Kidney (tissue), 14 donors: ENCODE measurements around the gene ACVR1B. TPM values are rescaled to one million over a fixed set of nuclear protein-coding genes. Genes with fewer than 3 reads are reported as not detected.
A peak's percentile ranks its signal among the peaks of the same experiment; 100 is the strongest.

Source experiments
- DNase-seq, 5 donors: peaks; one replicate each; pipeline ENCODE4 v3.0.0-alpha.2; 2013 to 2020
- FAIRE-seq: peaks from 2 replicates; lab custom pipeline; 2012; peaks lifted over from hg19 to GRCh38; lab: Jason Lieb, UNC
- H3K27ac ChIP-seq, 2 donors: one replicate each; pipeline ENCODE4 v1.7.0; 2013; ENCODE audit warnings: low read depth in 2 of 2, low read length in 2 of 2, inconsistent platforms in 1 of 2
- H3K27me3 ChIP-seq: one replicate; pipeline ENCODE4 v1.7.1; 2013; ENCODE audit warnings: low read length, inconsistent platforms; ENCODE audit not compliant: control insufficient read depth, insufficient read depth
- H3K36me3 ChIP-seq, 3 donors: one replicate each; pipeline versions ENCODE4 v1.7.0 to v1.7.1; 2013; ENCODE audit warnings: low read length in 3 of 3, control low read depth in 1 of 3, inconsistent platforms in 1 of 3; ENCODE audit not compliant: insufficient read depth in 3 of 3, control insufficient read depth in 2 of 3
- H3K4me1 ChIP-seq, 3 donors: one replicate each; pipeline versions ENCODE4 v1.7.0 to v1.7.1; 2013; ENCODE audit warnings: low read length in 3 of 3, inconsistent platforms in 1 of 3, low read depth in 1 of 3; ENCODE audit not compliant: control insufficient read depth in 2 of 3, insufficient read depth in 2 of 3
- H3K4me3 ChIP-seq, 3 donors: one replicate each; pipeline versions ENCODE4 v1.7.0 to v1.8.1; 2013; ENCODE audit warnings: low read length in 3 of 3, control low read depth in 1 of 3, inconsistent platforms in 1 of 3
- H3K9ac ChIP-seq, 3 donors: one replicate each; pipeline versions ENCODE4 v1.7.0 to v1.7.1; 2013; ENCODE audit warnings: low read length in 3 of 3, control low read depth in 1 of 3, inconsistent platforms in 1 of 3
- H3K9me3 ChIP-seq, 3 donors: one replicate each; pipeline versions ENCODE4 v1.7.0 to v1.7.1; 2013; ENCODE audit warnings: low read length in 3 of 3, control low read depth in 1 of 3, inconsistent platforms in 1 of 3; ENCODE audit not compliant: control insufficient read depth in 2 of 3, insufficient read depth in 1 of 3
- intact Hi-C: fragments of 100-400 bp; cut with DNase I; formaldehyde crosslinking; loops from one replicate; pipeline ENCODE4 v1.11.1; 2022
- polyA plus RNA-seq: library from polyadenylated mRNA; stranded (reverse); fragments of 350-450 nt; fragmentation: Illumina TruSeq; extraction: RNeasy Lipid Tissue Mini Kit (QIAGEN cat#74804); gene quantifications from one replicate; pipeline ENCODE4 v1.2.3, GENCODE V29; 2014; ENCODE audit warnings: low read depth, low replicate concordance; ENCODE audit not compliant: insufficient read depth
- total RNA-seq: library from RNA; stranded (reverse); fragmentation: NEBNext Ultra II Directional; extraction: Animal tissue kit (Norgen Biotek cat#: 25700); gene quantifications from one replicate; pipeline ENCODE4 v1.2.1, GENCODE V29; 2021
- TF ChIP-seq, protein P1 (sequence below): IDR thresholded peaks from 3 replicates; pipeline ENCODE4 v1.5.1; 2012; ENCODE audit warnings: mild to moderate bottlenecking, moderate library complexity, borderline replicate concordance; ENCODE audit not compliant: insufficient read depth; ENCODE audit errors: extremely low read depth
- donor health status: control.
- donor health status: control.
- donor health status: control.
- donor health status: control.
- donor health status: control.
- donor health status: DM: yes; HTN: yes; CAD: no.
- donor health status: Normal renal cell carcinoma (clear cell type).

The ACVR1B gene
- total and polyA plus RNA-seq, 2 donors from 2014 or later: 30.6 to 95.5 TPM

DNA sequence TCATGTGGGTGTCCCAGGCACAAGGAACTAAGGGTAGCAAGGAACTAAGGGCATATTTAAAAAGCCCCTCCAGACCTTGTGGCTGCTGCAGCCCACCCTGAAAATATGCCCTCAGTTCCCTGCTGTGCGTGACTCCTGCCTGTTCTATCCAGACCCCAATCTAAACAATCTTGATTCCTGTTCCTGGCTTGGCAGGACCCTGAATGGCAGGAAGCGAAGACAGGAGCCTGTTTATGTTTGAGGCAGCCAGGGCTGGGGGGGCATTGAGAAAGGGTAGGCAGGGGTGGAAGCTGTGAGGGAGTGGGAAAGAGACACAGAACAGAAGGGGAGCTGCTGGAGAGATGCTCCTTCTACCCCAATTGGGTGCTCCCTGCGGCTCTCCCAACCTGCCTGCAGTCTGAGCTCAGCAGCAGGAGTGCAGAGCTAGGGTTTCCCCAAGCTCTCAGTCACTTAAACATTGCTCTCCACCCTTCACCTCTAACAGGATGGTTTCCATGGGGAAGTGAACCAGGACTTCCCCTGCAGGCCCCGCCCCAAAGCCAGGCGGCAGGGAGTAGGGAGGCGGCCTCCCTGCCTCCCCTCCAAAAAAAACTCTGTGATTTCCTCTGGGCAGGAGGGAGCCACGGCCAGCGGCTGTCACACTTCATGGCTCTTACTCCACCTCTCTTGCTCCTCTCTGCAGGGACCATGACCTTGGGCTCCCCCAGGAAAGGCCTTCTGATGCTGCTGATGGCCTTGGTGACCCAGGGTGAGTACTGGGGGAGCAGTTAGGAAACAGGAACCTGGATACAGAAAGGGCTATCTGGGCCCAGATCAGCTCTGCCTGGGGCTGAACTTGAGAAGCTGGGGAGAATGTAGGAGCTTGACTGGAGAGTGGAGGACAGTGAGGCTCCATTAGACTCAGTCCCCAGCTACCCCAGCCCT, 39.4 kb upstream of the ACVR1B start:
- H3K4me1 ChIP-seq: peaks cover 3 to 20% (median 10%) of the 10 kb centered on the region in 3 donors
- no peaks in the 10 kb centered on the region for H3K27me3 ChIP-seq
- no peak for FAIRE-seq
- intact Hi-C loops: no loop called here
- peak in 3 of 5 donors; percentile 54 to 78 (median 72) for DNase-seq
- peak overlapping the region; percentile 48 to 63 for H3K27ac ChIP-seq
- H3K4me3 ChIP-seq: peak overlapping the region in 1 of 3 donors; percentile 41
- TF ChIP-seq, protein P1, sequence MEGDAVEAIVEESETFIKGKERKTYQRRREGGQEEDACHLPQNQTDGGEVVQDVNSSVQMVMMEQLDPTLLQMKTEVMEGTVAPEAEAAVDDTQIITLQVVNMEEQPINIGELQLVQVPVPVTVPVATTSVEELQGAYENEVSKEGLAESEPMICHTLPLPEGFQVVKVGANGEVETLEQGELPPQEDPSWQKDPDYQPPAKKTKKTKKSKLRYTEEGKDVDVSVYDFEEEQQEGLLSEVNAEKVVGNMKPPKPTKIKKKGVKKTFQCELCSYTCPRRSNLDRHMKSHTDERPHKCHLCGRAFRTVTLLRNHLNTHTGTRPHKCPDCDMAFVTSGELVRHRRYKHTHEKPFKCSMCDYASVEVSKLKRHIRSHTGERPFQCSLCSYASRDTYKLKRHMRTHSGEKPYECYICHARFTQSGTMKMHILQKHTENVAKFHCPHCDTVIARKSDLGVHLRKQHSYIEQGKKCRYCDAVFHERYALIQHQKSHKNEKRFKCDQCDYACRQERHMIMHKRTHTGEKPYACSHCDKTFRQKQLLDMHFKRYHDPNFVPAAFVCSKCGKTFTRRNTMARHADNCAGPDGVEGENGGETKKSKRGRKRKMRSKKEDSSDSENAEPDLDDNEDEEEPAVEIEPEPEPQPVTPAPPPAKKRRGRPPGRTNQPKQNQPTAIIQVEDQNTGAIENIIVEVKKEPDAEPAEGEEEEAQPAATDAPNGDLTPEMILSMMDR: no peak
- no peaks in the 10 kb centered on the region for H3K9me3 ChIP-seq
- no peak overlapping the region for H3K9ac ChIP-seq
- H3K36me3 ChIP-seq: peaks cover 0 to 5% (median 0%) of the 10 kb centered on the region in 3 donors

DNA sequence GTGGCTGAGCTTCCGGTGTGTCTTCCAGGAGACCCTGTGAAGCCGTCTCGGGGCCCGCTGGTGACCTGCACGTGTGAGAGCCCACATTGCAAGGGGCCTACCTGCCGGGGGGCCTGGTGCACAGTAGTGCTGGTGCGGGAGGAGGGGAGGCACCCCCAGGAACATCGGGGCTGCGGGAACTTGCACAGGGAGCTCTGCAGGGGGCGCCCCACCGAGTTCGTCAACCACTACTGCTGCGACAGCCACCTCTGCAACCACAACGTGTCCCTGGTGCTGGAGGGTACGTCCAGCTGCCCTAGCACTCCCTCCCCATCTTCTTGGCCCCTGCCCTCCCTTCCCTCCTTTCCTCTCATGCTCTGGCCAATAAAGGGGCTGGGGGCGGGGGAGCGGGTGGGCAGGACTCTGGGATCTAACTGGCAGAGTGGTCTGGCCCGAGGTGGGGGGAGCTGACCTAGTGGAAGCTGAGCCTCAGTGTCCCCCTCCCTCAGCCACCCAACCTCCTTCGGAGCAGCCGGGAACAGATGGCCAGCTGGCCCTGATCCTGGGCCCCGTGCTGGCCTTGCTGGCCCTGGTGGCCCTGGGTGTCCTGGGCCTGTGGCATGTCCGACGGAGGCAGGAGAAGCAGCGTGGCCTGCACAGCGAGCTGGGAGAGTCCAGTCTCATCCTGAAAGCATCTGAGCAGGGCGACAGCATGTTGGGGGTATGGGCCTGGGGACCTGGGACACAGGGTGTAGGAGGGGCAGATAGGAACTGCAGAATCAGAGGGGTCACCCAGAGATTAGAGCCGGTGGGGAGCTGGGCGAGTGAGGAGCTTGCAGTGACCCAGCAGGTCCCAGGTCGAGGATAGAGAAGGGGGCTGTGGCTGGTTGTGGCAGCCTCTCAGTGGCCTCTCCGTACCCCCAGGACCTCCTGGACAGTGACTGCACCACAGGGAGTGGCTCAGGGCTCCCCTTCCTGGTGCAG, 38.1 kb upstream of the ACVR1B start:
- intact Hi-C loops: no loop called here
- peak in 2 of 5 donors; percentile 55 to 82 for DNase-seq
- H3K27me3 ChIP-seq: no peaks in the 10 kb centered on the region
- H3K9me3 ChIP-seq: no peaks in the 10 kb centered on the region
- H3K4me1 ChIP-seq: peaks cover 3 to 20% (median 10%) of the 10 kb centered on the region in 3 donors
- H3K27ac ChIP-seq: no peak overlapping the region
- TF ChIP-seq, protein P1: no peak
- peaks cover 0 to 5% (median 0%) of the 10 kb centered on the region in 3 donors for H3K36me3 ChIP-seq
- FAIRE-seq: no peak
- no peak overlapping the region for H3K4me3 ChIP-seq
- no peak overlapping the region for H3K9ac ChIP-seq

DNA sequence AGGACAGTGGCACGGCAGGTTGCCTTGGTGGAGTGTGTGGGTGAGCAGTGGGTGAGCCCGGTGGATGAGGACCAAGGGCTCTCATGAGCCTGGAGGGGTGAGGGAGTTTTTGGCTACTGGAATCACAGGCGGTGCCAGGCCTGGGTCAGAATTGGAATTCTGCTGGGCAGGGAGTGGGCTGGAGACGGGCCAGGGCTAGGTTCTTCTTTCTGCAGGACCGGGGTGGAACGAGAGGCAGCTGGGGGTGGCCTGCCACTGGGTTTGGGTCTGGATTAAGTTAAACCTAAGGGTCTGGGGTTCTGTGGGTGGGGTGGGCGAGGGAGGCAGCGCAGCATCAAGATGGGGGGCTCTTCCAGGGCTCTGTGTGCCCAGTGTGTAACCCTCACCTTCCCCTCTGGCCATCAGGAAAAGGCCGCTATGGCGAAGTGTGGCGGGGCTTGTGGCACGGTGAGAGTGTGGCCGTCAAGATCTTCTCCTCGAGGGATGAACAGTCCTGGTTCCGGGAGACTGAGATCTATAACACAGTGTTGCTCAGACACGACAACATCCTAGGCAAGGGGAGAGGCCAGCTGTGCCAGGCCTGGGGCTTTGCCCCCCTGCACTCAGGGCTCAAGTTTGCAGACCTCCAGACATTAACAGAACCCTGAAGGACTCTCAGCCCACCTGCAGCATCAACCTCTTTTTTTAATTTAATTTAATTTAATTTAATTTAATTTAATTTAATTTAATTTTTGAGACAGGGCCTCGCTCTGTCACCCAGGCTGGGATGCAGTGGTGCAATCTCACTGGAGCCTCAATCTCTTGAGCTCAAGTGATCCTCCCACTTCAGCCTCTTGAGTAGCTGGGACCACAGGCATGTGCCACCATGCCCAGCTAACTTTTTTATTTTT, 37.2 kb upstream of the ACVR1B start:
- FAIRE-seq (no peak), DNase-seq (peak in 1 of 5 donors; percentile 34)
- TF ChIP-seq, protein P1: no peak
- Histone ChIP-seq H3K4me1 (peaks cover 3 to 17% (median 10%) of the 10 kb centered on the region in 3 donors), H3K9me3 (no peaks in the 10 kb centered on the region), H3K27ac (no peak overlapping the region), H3K27me3 (no peaks in the 10 kb centered on the region), H3K9ac (no peak overlapping the region), H3K36me3 (peaks cover 0 to 5% (median 0%) of the 10 kb centered on the region in 3 donors), H3K4me3 (no peak overlapping the region)
- intact Hi-C loops: no loop called here
